ENCODE results near the gene GLI3.

GLI3 gene

GRCh38 chr7:42022791-42023190 lies 214.2 kb downstream of the GLI3 start:
- no peak for DNase-seq

GRCh38 chr7:42022056-42022455 lies 215.0 kb downstream of the GLI3 start:
- DNase-seq = no peak

GRCh38 chr7:42021631-42022030 lies 215.4 kb downstream of the GLI3 start:
- DNase-seq = no peak

GRCh38 chr7:42020061-42020460 lies 216.9 kb downstream of the GLI3 start:
- no peak for DNase-seq

- no peak for DNase-seq
Observed at GRCh38 chr7:42017349-42017986, 219.5 kb downstream of the GLI3 start.

- DNase-seq = no peak
Observed at GRCh38 chr7:42016517-42016916, 220.5 kb downstream of the GLI3 start.

GRCh38 chr7:42014625-42015618 lies 222.1 kb downstream of the GLI3 start:
- DNase-seq = no peak

GRCh38 chr7:42012786-42013360 lies 224.1 kb downstream of the GLI3 start:
- DNase-seq = no peak

- no peak for DNase-seq
Observed at GRCh38 chr7:42012313-42012712, 224.7 kb downstream of the GLI3 start.

GRCh38 chr7:42011846-42012245 lies 225.2 kb downstream of the GLI3 start:
- DNase-seq = no peak

- DNase-seq = no peak
Observed at GRCh38 chr7:42010751-42011150, 226.3 kb downstream of the GLI3 start.

- no peak for DNase-seq
Observed at GRCh38 chr7:42006801-42007513, 230.1 kb downstream of the GLI3 start.

GRCh38 chr7:42002654-42003053 lies 234.4 kb downstream of the GLI3 start:
- DNase-seq = no peak

GRCh38 chr7:41999736-42000283 lies 237.2 kb downstream of the GLI3 start:
- DNase-seq = no peak

- no peak for DNase-seq
Observed at GRCh38 chr7:41998041-41998440, 239.0 kb downstream of the GLI3 start.

GRCh38 chr7:41997151-41997550 lies 239.9 kb downstream of the GLI3 start:
- no peak for DNase-seq

- DNase-seq = no peak
Observed at GRCh38 chr7:41996381-41997035, 240.5 kb downstream of the GLI3 start.

GRCh38 chr7:41995632-41996271 lies 241.3 kb downstream of the GLI3 start:
- DNase-seq = no peak

- no peak for DNase-seq
Observed at GRCh38 chr7:41994746-41995110, 242.3 kb downstream of the GLI3 start.

- DNase-seq = no peak
Observed at GRCh38 chr7:41994036-41994745, 242.8 kb downstream of the GLI3 start.
